ENCODE results near the gene SBK3.
"Not testable (repeated sequence)": the region's sequence is repeated elsewhere in the genome, so short reads cannot be mapped to it uniquely, and the experiment has no call there.

Gene SBK3

DNA sequence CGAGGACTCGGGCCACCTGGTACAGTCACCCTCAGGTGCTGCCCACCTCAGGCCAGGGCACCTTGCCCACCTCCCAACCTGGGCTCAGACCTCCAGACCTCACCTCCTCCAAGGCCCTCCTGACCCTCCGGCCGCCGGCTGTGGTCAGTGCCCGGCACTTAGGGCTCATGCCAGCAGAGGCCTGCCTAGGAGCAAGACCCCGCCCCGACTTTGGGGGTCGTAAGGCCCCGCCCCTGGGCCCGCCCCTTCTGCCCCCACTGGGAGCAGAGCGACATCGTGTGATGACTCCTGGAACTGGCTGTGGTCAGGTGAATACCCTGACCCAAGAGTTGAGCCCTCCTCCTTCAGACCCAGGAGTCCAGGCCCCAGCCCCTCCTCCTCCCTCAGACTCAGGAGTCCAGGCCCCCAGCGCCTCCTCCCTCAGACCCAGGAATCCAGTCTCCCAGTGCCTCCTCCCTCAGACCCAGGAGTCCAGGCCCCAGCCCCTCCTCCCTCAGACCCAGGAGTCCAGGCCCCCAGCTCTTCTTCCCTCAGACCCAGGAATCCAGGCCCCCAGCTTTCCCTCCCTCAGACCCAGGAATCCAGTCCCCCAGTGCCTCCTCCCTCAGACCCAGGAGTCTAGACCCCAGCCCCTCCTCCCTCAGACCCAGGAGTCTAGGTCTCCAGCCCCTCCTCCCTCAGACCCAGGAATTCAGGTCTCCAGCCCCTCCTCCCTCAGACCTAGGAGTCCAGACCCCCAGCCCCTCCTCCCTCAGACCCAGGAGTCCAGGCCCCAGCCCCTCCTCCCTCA, 8.2 kb downstream of the SBK3 start, which contains the start of gene SBK2:
SBK2 (minus strand) TSS at position 183 of the 790 bp plus-strand sequence. CDS start 839 bp downstream, outside the sequence.
- Histone ChIP-seq H3K9ac (ENCODE audit: low read length) (no peak within 1 kb of the TSS), H3K36me3 (ENCODE audit: control insufficient read depth, low read depth, low read length) (no peaks in the 10 kb centered on the region), H3K4me1 (ENCODE audit: control insufficient read depth, low read depth, low read length) (peaks cover 8% of the 10 kb centered on the region), H3K27me3 (ENCODE audit: control insufficient read depth, insufficient read depth, low read length) (no peaks in the 10 kb centered on the region), H3K27ac (ENCODE audit: low read length) (no peak within 1 kb of the TSS), H3K9me3 (ENCODE audit: control insufficient read depth, low read depth, low read length) (no peaks in the 10 kb centered on the region), H3K4me3 (ENCODE audit: low read length) (no peak within 1 kb of the TSS)

DNA sequence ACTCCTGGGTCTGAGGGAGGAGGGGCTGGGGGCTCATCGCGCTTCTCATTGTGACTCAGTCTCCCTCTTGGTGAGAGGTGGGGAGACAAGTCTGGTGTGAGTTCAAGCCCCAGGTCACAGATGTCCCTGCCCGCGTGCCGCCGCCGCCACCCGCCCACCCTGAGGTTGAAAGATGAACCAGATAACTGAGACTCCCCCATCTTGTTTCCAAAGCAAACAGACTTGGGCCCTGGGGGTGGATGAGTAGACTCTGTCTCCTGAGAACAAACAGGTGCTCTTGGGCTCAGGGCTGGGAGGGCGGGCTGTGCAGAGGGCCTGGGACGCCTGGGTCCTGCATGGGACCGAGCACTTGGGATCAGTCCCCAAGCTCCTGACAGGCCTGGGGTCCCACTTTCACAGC, 9.0 kb downstream of the SBK3 start:
- Histone ChIP-seq H3K4me1 (ENCODE audit: control insufficient read depth, low read depth, low read length) (peaks cover 8% of the 10 kb centered on the region), H3K27ac (ENCODE audit: low read length) (no peak overlapping the region), H3K9me3 (ENCODE audit: control insufficient read depth, low read depth, low read length) (no peaks in the 10 kb centered on the region), H3K4me3 (ENCODE audit: low read length) (no peak overlapping the region), H3K36me3 (ENCODE audit: control insufficient read depth, low read depth, low read length) (no peaks in the 10 kb centered on the region), H3K27me3 (ENCODE audit: control insufficient read depth, insufficient read depth, low read length) (no peaks in the 10 kb centered on the region), H3K9ac (ENCODE audit: low read length) (no peak overlapping the region)

DNA sequence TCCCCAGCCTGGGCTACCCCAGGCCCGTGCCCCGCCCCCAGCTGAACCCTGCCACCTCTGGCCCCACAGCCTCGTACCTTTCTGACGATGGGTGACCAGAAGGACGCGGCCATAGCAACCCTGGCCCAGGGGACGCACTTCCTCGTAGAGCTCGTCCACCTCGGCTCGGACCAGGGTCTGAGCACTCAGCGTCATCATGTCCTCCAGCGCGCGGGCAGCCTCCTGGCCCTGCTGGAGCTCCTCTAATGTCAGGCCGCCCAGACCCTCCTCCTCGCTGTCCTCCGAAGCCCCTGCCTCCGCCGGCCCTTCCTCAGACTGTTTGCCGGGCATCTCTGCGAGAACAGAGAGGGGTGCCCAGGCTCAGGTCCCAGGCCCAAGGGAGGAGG, 9.4 kb downstream of the SBK3 start:
- H3K4me1 ChIP-seq (ENCODE audit: control insufficient read depth, low read depth, low read length) = peaks cover 8% of the 10 kb centered on the region
- no peak overlapping the region for H3K9ac ChIP-seq (ENCODE audit: low read length)
- no peak overlapping the region for H3K27ac ChIP-seq (ENCODE audit: low read length)
- no peak overlapping the region for H3K4me3 ChIP-seq (ENCODE audit: low read length)
- H3K36me3 ChIP-seq (ENCODE audit: control insufficient read depth, low read depth, low read length) = no peaks in the 10 kb centered on the region
- no peaks in the 10 kb centered on the region for H3K9me3 ChIP-seq (ENCODE audit: control insufficient read depth, low read depth, low read length)
- no peaks in the 10 kb centered on the region for H3K27me3 ChIP-seq (ENCODE audit: control insufficient read depth, insufficient read depth, low read length)

DNA sequence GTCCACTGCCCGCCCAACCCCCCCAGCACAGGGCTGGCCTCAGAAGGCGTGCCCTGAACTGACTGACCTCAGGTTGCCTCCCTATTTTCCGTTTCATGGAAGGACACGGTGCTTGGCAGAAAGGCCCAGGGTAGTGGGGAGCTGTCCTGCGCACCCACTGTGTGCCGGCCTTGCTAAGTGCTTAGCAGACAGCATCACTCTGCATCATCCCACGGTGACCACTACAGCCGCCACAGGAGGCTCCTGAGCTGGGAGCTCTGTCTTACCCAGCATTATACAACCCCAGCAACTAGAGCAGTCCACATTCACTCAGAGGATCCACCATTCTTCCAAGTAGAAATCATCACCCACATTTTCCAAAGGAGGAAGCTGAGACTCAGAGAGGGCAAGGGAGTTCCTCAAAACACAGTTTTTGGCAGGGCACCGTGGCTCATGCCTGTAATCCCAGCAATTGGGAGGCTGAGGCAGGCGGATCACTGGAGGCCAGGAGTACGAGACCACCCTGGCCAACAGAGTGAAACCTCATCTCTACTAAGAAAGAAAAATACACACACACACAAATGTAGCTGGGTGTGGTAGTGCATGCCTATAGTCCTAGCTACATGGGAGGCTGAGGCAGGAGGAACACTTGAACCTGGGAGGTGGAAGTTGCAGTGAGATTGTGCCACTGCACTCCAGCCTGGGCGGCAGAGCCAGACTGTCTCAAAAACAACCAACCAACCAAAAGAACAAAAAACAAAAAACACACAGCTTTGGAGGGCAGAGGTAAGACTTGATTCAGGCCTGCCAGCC, 10.0 kb downstream of the SBK3 start:
- no peak overlapping the region for H3K27ac ChIP-seq (ENCODE audit: low read length)
- H3K27me3 ChIP-seq (ENCODE audit: control insufficient read depth, insufficient read depth, low read length) = no peaks in the 10 kb centered on the region
- no peaks in the 10 kb centered on the region for H3K36me3 ChIP-seq (ENCODE audit: control insufficient read depth, low read depth, low read length)
- peaks cover 8% of the 10 kb centered on the region for H3K4me1 ChIP-seq (ENCODE audit: control insufficient read depth, low read depth, low read length)
- H3K9ac ChIP-seq (ENCODE audit: low read length) = no peak overlapping the region
- H3K9me3 ChIP-seq (ENCODE audit: control insufficient read depth, low read depth, low read length) = no peaks in the 10 kb centered on the region
- H3K4me3 ChIP-seq (ENCODE audit: low read length) = no peak overlapping the region

DNA sequence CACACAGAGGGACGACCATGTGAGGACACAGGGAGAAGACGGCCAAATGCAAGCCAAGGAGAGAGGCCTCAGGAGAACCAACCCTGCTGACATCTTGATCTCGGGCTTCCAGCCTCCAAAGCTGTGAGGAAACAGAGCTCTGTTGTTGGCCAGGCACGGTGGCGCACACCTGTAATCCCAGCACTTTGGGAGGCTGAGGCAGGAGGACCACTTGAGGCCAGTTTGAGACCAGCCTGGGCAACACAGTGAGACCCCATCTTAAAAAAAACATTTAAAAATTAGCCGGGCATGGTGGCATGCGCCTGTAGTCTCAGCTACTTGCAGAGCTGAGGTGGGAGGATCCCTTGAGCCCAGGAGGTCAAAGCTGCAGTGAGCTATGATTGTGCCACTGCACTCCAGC, 11.1 kb downstream of the SBK3 start:
- H3K36me3 ChIP-seq (ENCODE audit: control insufficient read depth, low read depth, low read length); H3K4me1 ChIP-seq (ENCODE audit: control insufficient read depth, low read depth, low read length); H3K9ac ChIP-seq (ENCODE audit: low read length); H3K4me3 ChIP-seq (ENCODE audit: low read length); H3K9me3 ChIP-seq (ENCODE audit: control insufficient read depth, low read depth, low read length); H3K27me3 ChIP-seq (ENCODE audit: control insufficient read depth, insufficient read depth, low read length); H3K27ac ChIP-seq (ENCODE audit: low read length): not testable (repeated sequence)

DNA sequence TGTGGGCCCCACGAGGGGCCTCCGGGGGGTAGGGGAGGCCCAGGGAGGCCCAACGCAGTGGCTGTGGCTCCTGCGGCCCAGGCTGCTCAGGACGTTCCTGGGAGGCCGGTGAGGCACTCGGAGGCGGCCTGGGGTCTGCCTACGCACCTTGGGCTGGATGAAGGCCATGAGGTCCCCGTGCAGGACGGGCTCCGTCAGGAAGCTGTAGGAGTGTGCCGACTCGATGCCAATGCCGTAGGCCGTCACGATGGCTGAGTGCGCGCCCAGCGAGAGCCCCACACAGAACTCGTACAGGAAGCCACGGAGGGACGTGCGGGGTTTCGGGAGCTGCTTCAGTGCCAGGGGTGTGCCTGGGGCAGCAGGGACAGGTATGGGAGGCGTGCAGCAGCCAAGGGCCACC, 14.3 kb downstream of the SBK3 start:
- Histone ChIP-seq H3K9me3 (ENCODE audit: control insufficient read depth, low read depth, low read length) (no peaks in the 10 kb centered on the region), H3K9ac (ENCODE audit: low read length) (no peak overlapping the region), H3K27me3 (ENCODE audit: control insufficient read depth, insufficient read depth, low read length) (no peaks in the 10 kb centered on the region), H3K4me3 (ENCODE audit: low read length) (no peak overlapping the region), H3K27ac (ENCODE audit: low read length) (no peak overlapping the region), H3K4me1 (ENCODE audit: control insufficient read depth, low read depth, low read length) (no peaks in the 10 kb centered on the region), H3K36me3 (ENCODE audit: control insufficient read depth, low read depth, low read length) (no peaks in the 10 kb centered on the region)

DNA sequence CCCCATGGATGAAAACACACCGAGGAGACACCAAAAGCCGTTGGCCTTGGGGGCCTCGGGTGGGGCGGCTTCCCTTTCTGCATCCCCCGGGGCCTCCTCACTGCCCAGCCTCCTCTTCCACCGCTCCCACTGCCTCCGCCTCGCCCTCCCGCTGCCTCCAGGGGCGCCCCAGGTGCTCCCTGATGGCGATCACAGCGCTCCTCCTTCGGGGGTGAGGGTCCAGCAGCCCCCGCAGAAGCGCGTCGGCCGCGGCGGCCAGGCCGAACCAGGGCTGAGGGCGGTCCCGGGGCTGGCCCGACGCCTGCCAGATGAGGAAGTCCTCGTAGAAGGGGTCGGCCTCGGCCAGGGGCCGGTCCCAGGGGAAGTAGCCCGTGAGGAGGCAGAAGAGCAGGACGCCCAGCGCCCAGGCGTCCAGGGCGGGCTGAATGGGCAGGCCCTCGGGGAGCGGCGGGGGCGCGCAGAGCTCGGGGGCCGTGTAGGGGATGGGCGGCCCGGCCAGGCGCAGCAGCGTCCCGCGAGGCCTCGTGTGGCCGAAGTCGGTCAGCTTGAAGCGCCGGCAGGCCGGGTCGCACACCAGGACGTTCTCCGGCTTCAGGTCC, 15.6 kb downstream of the SBK3 start:
- H3K36me3 ChIP-seq (ENCODE audit: control insufficient read depth, low read depth, low read length) = no peaks in the 10 kb centered on the region
- H3K4me1 ChIP-seq (ENCODE audit: control insufficient read depth, low read depth, low read length) = no peaks in the 10 kb centered on the region
- H3K27ac ChIP-seq (ENCODE audit: low read length) = no peak overlapping the region

DNA sequence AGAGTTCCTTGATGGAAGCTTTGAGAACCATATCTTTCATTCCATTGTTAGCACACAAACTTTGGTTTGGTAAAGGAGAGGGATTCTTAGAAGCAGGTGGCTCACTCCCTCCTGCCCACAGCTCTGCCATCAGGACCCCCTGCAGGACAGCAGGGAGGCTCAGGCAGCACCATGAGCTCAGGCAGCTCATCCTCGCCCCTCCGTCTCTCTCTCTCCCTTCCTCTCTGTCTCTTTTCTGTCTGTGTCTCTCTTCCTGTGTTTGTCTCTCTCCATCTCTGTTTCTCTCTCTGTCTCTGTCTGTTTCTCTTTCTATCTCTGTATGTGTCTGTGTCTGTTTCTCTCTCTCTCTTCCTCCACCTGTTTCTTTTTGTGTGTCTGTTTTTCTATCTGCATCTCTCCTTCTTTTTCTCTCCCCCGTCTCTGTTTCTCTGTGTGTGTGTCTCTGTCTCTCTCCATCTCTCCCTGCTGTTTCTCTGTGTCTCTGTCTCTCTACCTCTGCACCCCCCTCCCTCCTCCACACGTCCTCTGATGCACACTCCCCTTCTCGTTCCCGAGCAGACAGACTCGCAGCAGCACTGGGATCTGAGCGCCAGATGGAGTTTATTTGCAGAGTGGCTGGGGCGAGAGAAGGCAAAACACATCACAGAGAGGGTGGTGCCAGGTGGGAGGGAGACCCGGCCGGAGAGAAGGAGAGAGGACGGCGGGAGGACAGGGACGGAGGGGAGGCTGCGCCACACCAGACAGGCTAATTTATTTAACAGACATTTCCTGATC, 17.1 kb downstream of the SBK3 start:
- no peak overlapping the region for H3K27ac ChIP-seq (ENCODE audit: low read length)
- no peak overlapping the region for H3K9ac ChIP-seq (ENCODE audit: low read length)

More for the DNA sequence above, 15.6 kb downstream of the SBK3 start:
- Histone ChIP-seq H3K9ac (ENCODE audit: low read length) (no peak overlapping the region), H3K4me3 (ENCODE audit: low read length) (no peak overlapping the region), H3K9me3 (ENCODE audit: control insufficient read depth, low read depth, low read length) (no peaks in the 10 kb centered on the region), H3K27me3 (ENCODE audit: control insufficient read depth, insufficient read depth, low read length) (no peaks in the 10 kb centered on the region)

DNA sequence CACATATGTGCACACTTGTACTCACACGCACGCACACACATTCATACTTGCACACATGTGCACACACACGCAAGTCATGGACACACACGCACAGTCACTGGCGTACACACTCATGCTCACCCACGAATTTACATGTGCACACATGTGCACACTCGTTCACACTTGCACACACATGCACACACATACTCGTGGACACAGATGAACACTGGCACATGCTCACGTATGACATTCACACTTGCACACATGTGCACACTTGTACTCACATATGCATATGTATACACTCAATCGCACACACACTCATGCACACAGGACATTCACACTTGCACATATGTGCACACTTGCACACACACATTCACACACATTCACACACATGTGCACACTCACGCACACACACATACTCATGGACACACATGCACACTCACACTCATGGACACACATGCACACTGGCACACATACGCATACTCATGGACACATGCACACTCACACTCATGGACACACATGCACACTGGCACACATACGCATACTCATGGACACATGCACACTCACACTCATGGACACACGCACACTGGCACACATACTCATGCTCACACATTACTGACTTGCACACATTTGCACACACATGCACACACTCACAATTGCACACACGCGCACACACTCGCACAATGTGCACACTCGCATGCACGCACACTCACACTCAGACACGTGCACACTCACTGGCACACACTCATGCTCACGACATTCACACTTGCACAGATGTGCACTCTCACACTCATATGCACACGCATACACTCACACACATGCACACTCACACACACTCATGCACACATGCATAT, 17.9 kb downstream of the SBK3 start:
- no peaks in the 10 kb centered on the region for H3K27me3 ChIP-seq (ENCODE audit: control insufficient read depth, insufficient read depth, low read length)
- no peaks in the 10 kb centered on the region for H3K36me3 ChIP-seq (ENCODE audit: control insufficient read depth, low read depth, low read length)
- no peaks in the 10 kb centered on the region for H3K4me1 ChIP-seq (ENCODE audit: control insufficient read depth, low read depth, low read length)
- H3K27ac ChIP-seq (ENCODE audit: low read length) = no peak overlapping the region
- no peaks in the 10 kb centered on the region for H3K9me3 ChIP-seq (ENCODE audit: control insufficient read depth, low read depth, low read length)
- H3K9ac ChIP-seq (ENCODE audit: low read length) = no peak overlapping the region
- no peak overlapping the region for H3K4me3 ChIP-seq (ENCODE audit: low read length)

More for the DNA sequence above, 17.1 kb downstream of the SBK3 start:
- Histone ChIP-seq H3K4me3 (ENCODE audit: low read length) (no peak overlapping the region), H3K9me3 (ENCODE audit: control insufficient read depth, low read depth, low read length) (no peaks in the 10 kb centered on the region), H3K4me1 (ENCODE audit: control insufficient read depth, low read depth, low read length) (no peaks in the 10 kb centered on the region), H3K36me3 (ENCODE audit: control insufficient read depth, low read depth, low read length) (no peaks in the 10 kb centered on the region), H3K27me3 (ENCODE audit: control insufficient read depth, insufficient read depth, low read length) (no peaks in the 10 kb centered on the region)

DNA sequence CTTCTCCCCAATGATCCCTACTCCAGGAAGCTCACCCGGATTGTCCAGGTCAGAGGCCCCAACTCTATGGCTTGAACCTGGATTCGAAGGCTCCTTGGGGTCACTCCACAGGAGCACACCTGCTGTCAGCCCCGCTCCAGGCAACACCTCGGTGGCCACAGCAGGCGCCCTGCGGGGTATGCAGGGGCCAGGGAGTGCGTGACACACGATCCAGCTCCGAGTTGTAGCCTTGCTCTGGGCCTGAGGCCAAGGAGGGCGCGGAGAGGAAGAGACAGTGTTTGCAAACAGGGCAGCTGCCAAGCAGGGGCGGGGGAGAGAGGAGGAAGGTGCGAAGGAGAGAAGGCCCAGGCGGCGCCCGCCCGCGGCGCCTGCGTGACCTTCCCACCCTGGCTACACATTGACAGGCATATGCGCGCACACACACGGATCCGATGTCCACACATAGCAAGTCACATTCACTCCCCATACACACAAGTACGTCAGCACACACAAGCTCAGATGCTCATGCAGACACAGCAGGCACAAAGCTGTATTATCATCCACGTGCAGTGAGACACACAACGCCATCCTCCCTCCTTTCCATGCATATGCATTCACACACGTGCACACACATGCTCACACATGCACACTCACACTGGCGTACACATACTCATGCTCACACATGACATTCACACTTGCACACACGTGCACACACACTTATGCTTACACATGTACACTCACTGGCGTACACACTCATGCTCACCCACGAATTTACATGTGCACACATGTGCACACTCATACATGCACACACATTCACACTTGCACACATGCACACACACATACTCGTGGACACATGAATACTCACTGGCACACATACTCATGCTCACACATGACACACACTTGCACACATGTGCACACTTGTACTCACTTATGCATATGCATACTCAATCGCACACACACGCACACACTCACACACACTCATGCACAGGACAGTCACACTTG, 18.8 kb downstream of the SBK3 start:
- H3K4me1 ChIP-seq (ENCODE audit: control insufficient read depth, low read depth, low read length) = no peaks in the 10 kb centered on the region
- H3K4me3 ChIP-seq (ENCODE audit: low read length) = no peak overlapping the region
- no peaks in the 10 kb centered on the region for H3K27me3 ChIP-seq (ENCODE audit: control insufficient read depth, insufficient read depth, low read length)
- H3K9me3 ChIP-seq (ENCODE audit: control insufficient read depth, low read depth, low read length) = no peaks in the 10 kb centered on the region
- H3K27ac ChIP-seq (ENCODE audit: low read length) = no peak overlapping the region
- H3K9ac ChIP-seq (ENCODE audit: low read length) = no peak overlapping the region
- H3K36me3 ChIP-seq (ENCODE audit: control insufficient read depth, low read depth, low read length) = no peaks in the 10 kb centered on the region
